Inferior parietal cortex (tissue), 1 donor: Measurements from ENCODE around the gene AFDN.

Source experiments
- DNase-seq: peaks from one replicate; pipeline ENCODE4 v3.0.0-alpha.2; 2016; ENCODE audit errors: extremely low spot score

The AFDN gene

GRCh38 chr6:167977717-167978467 lies 151.2 kb downstream of the AFDN start:
- DNase-seq: no peak

- no peak for DNase-seq
Observed at GRCh38 chr6:167978607-167979006, 151.9 kb downstream of the AFDN start.

- DNase-seq: no peak
Observed at GRCh38 chr6:167979436-167980139, 152.9 kb downstream of the AFDN start.

GRCh38 chr6:167980911-167981580 lies 154.3 kb downstream of the AFDN start:
- no peak for DNase-seq

- DNase-seq: no peak
Observed at GRCh38 chr6:167981916-167982462, 155.3 kb downstream of the AFDN start.

- DNase-seq: no peak
Observed at GRCh38 chr6:167984144-167984719, 157.5 kb downstream of the AFDN start.

- DNase-seq: no peak
Observed at GRCh38 chr6:167984876-167985604, 158.3 kb downstream of the AFDN start.

GRCh38 chr6:167985911-167986595 lies 159.3 kb downstream of the AFDN start:
- no peak for DNase-seq

GRCh38 chr6:167987396-167988153 lies 160.9 kb downstream of the AFDN start:
- no peak for DNase-seq

- DNase-seq: no peak
Observed at GRCh38 chr6:167988154-167988495, 161.4 kb downstream of the AFDN start.

GRCh38 chr6:167988945-167989841 lies 162.5 kb downstream of the AFDN start:
- DNase-seq: no peak

GRCh38 chr6:167990016-167990945 lies 163.6 kb downstream of the AFDN start:
- DNase-seq: no peak

- DNase-seq: no peak
Observed at GRCh38 chr6:167993169-167993568, 166.5 kb downstream of the AFDN start.

- no peak for DNase-seq
Observed at GRCh38 chr6:167993831-167994230, 167.1 kb downstream of the AFDN start.

GRCh38 chr6:167995302-167995701 lies 168.6 kb downstream of the AFDN start:
- DNase-seq: no peak

GRCh38 chr6:167995731-167996151 lies 169.0 kb downstream of the AFDN start:
- no peak for DNase-seq

- no peak for DNase-seq
Observed at GRCh38 chr6:167996424-167997199, 169.9 kb downstream of the AFDN start.
